GM18520 (cell line): Measurements from ENCODE around the gene GPR39.

Source experiments
- ATAC-seq: cut with Tn5 transposase; IDR thresholded peaks from one replicate; pipeline ENCODE4 v1.9.1; 2021; ENCODE audit not compliant: unreplicated experiment

The GPR39 gene

DNA sequence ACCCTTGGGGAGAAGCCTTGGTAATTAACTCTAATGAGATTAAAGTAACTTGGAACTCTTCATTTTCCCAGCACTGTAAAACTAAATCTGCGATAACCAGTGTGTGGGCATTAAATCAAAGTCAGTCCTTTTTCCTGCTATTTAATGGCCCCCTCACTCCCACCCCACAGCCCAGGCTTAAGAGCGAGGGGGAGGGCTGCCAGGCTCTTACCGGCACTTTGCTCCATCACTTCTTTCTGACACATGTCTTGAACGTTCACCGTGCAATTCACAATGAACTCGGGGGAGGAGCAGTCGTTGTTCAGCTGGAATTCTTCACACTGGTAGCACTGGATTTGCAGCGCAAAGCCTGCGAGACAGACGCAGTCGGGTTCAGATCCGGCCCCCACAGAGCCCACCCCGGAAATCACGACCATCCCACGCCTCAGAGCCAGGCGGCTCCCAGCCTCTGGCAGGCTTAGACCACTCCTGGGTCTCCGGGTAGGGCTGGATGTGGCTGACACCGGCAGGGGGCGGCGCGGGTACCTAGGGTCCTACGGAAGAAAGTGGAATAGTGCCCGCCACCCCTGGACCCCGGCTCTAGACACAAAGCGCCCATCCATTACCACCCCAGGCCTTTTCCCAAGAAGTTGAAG, 251.7 kb downstream of the GPR39 start:
- ATAC-seq: no peak

DNA sequence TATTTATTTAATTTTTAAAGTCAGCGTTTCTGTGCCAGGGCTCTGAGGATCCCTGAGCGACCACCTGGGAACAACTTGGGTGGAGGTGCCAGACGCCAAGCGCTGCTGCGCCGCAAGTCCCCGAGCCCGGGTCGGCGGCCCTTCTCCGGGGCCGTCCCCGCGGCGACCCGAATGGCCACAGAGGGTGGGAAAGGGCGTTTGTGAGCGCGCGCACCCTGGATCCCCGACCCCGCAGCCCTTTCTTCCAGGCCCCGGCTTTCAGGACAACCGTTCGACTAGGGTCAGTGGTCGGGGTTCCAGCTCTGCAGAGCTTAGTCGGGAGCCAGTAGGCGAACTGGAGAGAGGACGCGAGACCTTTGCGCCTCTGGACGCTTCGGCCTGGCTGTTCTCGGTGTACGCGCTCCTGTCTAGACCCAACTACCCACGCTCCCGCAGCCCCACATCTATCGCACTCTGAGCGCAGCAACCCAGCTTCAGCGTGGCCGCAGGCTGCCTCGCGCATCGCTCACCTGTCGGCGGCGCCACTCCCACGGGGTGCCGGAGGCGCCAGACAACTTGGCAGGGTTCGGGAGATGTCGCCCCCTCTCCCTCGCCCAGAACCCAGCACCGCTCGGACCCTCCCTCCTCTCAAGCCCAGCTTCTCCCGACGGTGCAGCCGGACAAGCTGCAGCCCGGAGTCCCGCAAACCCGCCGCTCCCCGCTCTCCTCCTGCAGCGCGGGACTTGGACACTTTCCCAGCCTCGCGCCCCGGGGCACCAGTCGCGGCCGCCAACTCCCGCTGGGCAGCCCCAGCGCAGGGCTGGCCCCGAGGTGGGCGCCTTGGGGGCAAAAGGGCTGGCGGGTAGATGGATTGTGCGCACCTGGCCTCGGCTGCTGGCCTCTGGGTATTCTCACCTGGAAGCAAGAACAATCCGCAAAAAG, 252.6 kb downstream of the GPR39 start:
- no peak for ATAC-seq

DNA sequence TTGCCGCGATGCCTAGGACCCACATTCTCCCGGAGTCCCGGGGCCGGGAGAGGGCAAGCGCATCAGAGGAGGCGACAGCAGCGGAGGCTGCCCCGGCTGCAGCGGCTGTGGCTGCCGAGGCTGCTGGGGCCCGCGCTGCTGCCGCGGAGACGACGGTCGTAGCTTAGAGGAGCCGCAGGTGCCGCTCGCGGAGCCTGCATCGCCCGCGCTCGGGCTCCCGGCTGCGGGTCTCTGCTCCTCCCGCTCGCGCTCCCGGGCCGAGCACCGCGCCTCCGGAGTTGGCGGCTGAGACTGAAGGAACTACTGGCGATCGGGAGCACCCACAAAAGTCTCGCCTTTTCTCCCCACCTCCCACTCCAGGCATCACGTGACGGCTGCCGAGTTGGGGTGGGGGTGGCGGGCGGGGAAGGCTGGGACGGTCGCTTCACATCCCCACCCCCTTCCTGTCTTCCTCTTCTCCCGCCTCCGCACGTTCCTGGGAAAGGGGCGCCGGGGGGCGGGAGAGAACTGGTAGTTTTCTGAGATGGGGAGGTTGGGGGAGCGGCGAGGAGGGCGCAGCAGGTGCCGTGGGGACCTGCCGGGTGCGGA, 253.4 kb downstream of the GPR39 start, which contains the start of gene LYPD1:
LYPD1 (minus strand) TSS at position 298 of the 588 bp plus-strand sequence; CDS start at position 25, 273 bp downstream.
- ATAC-seq: no peak

DNA sequence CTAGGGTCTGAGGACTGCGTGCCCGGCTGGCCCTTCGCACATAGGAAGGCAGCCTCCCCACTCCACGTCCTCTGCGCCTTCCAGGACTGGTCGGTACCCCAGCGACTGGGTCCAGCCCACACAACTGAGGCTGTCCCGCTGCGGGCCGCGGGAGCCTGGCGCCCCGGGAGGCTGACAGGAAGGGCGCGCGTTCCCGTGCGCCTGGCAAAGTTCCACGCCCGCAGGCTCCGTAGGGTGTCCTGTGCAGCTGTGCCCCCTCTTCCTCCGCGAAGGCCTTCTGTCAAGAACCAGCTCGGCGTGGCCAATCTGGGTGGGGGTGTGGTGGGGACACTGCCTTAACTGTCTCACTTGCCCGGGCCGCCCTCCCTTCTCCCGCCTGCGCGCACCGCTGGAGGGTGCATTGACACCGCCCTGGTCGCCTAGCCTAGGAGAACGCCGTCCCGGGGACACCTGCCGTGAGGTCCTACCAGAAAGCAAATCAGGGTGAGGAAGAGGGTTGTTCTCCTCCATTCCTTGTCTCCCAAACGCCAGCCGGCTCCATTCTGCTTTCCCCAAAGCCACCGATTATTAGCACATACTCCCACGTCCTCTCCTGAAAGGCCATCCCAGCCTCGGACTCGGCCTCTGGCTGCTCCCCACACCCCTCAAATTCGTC, 254.0 kb downstream of the GPR39 start:
- ATAC-seq: no peak

DNA sequence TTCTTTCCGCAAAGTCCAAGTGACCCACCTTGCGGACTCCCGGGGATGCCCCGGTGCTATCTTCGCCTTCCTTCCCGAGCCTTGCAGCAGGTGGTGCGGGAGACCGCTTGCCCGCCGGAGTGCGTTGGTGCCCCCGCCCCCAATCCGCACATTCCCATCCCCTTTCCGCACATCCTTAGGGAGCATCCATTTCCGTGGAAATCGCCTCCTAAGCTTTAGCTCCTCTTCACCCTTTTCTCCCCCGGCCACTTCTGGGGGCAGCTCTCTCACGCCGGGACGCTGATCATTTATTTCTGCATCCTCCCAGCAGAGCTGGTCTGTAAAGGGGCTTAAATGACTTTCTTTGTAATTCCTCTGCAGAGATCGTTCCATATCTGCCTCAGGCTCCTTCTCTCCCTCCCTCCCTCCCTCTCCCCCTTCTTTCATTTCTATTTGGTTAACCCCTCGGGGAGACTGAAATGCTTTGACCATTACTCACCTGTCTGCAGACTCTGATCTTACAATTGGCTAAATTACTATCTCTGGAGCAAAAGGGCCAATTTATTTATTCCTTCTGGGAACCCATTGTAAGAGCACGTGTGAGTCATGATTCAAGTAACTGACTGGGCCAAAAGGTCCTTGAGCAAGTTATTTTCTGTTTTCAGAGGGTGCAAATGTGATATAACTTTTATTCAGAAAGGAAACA, 254.7 kb downstream of the GPR39 start:
- no peak for ATAC-seq

DNA sequence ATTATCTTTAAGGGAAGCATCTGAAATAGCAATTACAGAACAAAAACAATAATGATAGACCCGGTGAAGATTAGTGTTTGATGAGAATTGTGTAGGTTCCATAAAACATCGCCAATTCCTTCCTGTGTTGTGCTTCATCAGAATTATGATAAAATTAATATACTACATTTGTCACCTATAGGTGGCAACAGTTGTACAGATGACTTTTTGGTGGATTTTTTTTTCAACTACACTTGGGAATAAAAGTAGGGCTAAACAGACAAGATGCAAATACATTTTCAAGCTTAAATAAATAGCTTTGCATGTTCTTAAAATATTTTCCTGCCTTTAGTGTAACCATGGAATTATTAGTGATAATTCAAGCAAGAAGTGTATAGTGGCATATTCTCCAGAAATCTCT, 260.4 kb downstream of the GPR39 start:
- no peak for ATAC-seq

DNA sequence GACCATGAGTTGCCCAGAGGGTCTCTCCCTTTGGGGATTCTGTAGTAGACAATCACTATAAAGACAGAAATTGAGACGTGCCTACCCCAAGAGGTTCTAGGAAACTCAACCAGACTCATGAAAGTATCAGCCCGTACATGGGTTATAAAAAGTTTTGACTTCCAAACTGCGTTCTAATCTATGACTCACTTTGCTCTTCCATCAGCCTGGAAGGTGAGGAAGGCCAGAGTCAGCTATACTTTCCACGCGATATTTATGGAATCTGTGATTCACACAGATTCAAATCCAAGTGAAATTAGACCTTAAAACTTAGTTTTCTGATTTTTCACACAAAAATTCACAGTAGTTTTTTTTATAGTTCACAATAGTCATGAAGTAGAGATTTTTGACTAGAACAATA, 261.1 kb downstream of the GPR39 start:
- no peak for ATAC-seq

DNA sequence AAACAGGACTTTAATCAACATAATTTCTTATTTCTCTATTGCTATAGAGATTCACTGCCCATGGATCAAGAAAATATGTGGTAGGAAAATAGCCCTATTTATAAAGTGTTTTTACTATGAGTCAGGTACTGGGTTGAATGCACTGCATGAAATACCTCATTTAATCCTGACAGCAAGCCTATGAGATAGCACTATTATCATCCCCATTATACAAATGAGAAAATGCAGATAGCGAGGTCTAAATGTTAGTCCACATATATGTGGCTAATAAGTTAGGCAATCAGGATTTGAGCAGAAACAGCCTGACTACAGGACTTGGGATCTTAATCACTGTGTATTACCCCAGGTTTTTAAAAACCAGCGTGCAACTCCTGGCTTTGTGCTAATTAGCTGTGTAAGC, 261.9 kb downstream of the GPR39 start:
- ATAC-seq: no peak

DNA sequence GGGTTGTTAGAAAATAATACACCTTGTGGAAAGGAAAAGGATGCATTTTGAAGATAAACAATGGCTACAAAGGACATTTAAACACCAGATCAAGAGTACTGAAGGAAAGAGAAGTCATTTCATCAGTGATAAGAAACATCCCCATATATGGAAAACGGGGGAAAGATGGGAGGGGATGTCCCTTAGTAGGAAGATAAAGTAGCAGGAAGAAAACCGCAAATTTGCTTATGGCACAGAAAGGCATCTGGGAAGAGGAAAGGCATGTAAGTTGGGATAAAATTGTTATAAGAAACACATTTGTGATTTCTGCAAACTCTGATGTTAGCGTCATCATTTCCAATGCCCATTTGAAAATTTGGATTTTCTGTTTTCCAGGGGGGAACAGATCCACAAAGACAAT, 263.9 kb downstream of the GPR39 start:
- ATAC-seq: no peak

DNA sequence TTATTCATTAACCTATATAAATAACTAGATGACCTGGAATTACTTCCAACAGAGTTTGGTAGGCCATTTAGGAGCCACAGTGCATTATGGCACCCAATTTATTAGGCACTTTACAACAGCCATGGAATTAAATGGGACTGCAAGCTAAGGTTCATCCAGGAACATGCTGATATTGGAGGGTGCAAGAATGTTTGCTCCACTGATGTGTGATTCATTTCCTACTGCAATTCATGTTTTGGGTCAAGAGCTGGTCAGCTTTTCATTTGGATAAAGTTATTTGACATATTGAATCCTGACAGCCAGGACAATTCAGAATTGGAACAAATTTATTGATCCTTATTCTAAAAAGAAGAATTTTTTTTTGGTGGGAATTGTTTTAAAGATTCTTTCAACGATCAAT, 265.2 kb downstream of the GPR39 start:
- no peak for ATAC-seq

DNA sequence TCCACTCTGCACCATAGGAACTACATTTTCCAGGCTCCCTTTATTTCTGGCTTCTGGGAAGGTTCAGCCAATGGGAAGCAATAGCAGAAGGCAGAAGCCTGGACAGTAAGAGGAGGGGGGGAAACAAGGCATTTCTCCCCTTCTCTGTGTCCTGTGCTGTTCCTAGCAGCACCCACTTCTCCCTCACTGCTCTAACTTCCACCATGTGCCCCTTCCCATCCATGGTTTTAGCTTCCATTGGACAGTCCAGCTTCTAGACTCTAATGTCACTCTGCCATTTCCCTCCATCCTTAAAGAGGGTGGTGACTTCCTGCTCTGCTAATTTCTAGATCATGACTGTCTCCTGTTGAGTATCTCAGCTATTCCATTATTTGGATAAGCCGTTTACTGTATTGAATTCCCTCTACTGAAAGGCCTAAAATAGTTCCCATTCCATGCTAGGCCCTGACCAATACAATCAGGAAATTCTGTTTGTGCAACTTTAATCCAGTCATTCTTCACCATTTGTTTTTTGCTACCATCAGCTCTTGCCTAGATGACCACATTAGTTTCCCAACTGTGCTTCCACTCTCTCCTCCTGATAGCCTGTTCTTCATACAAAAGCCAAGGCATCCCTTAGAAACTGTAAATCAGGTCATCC, 274.2 kb downstream of the GPR39 start:
- ATAC-seq: no peak

DNA sequence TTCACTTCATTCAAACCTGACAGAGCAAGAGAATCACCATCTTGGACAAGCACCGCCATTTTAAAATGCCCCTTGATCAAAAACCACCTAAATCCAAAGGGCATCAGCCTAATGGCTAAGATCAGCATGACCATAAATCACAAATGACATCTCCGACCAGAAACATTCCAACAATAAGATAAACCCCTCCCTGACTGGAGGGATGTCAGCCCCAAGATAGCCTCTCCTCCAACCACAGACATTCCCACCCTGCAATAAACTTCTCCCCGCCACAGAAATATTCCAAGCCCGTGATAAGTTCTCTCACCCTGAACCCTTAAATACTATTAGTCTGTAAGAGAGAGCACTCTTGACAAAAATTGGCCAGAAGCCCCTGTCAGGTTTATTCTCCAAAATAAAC, 275.0 kb downstream of the GPR39 start:
- no peak for ATAC-seq

DNA sequence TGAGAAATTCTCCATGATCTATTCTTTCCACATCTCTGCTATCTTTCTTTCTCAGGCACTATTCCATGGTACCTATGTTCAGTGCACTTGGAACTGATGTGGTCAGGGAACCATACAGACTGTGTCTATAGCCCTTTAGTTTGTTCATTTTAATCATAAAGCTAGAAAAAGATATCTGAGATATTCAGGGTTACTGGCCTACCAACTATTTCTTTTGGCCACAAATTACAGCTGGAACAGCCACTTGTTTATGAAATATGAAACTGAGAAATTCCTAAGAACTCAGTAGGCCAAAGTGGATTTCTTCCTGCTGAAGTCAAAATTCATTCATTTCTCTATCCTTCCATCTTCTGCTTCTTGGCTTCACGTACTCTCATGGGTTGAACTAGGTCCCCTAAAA, 276.2 kb downstream of the GPR39 start:
- ATAC-seq: no peak
